ENCODE results near the gene FCGR3A.
A peak's percentile ranks its signal among the peaks of the same experiment; 100 is the strongest.
"Not testable (repeated sequence)": the region's sequence is repeated elsewhere in the genome, so short reads cannot be mapped to it uniquely, and the experiment has no call there.

FCGR3A gene

DNA sequence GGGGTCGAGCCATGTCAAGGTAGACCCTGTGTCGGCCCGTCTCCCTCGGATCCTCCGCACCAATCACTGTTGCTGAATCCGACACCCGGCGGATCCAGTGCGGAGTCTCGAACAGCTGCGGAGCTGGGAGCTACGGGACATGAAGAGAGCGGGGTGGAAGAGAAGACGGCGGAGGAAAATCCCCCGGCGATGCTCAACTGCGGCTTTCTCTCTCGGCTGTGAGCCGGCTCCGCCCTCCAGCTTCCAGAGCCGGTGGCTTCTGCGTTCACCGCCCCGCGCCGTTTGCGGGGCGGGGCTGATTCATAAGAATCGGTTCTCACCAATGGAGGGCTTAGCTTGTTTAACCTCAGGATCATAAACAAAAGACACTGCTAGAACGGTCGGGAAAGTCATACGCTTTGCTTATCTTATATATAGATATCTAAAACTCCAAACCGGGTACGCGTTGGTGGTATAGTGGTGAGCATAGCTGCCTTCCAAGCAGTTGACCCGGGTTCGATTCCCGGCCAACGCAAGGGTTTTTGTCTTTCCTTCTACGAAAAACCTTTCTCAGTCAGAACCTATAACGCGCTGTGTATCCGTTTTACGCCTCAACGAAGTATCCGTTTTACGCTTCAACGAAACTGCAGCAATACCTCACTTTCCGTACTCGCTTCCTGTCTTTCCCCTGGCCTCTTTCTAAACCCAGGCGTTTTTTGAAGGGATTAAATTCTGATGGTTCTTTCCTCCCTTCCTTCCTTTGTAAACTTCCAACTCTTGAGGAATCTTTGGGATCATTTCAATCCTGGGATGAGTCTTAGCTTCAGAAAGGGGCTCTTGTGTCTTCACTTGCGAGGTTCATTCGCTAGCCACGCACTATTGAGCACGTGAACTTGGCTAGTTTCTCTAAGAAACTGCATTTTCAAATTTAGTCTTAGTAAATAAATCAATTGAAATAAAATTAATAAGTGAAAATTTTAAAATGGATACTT is 18.7 kb downstream of the FCGR3A start:
- peak; percentile 78 to 84 for DNase-seq (ENCODE audit: low read depth in 2 of 2)

GRCh38 chr1:161530158-161530557 is 19.5 kb downstream of the FCGR3A start:
- DNase-seq (ENCODE audit: low read depth in 2 of 2): not testable (repeated sequence)

GRCh38 chr1:161529463-161530104 is 20.0 kb downstream of the FCGR3A start:
- DNase-seq (ENCODE audit: low read depth in 2 of 2): not testable (repeated sequence)

DNA sequence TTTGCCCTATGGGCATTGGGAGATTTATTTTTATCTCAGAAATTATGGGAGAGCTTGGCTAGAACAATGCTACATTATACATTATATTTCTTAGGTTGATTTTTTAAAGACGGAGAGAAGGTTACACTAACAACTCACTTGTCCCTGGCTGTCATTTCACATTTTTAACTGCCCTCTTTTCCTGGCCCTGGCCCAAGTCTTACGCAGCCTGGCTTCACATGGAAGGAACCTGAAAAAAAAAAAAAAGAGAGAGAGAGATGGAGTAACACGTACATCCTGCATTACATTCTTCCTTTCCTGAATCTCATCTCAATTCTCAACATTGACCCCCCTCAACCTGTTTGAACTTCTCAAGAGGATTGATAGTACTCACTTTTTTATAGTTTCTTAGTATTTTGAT is 21.1 kb downstream of the FCGR3A start:
- not testable (repeated sequence) for DNase-seq (ENCODE audit: low read depth in 2 of 2)

DNA sequence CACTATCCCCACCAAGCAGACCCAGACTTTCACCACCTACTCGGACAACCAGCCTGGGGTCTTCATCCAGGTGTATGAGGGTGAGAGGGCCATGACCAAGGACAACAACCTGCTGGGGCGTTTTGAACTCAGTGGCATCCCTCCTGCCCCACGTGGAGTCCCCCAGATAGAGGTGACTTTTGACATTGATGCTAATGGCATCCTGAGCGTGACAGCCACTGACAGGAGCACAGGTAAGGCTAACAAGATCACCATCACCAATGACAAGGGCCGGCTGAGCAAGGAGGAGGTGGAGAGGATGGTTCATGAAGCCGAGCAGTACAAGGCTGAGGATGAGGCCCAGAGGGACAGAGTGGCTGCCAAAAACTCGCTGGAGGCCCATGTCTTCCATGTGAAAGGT is 23.7 kb downstream of the FCGR3A start:
- DNase-seq (ENCODE audit: low read depth in 2 of 2): not testable (repeated sequence)

GRCh38 chr1:161525321-161525720 is 24.3 kb downstream of the FCGR3A start:
- not testable (repeated sequence) for DNase-seq (ENCODE audit: low read depth in 2 of 2)

DNA sequence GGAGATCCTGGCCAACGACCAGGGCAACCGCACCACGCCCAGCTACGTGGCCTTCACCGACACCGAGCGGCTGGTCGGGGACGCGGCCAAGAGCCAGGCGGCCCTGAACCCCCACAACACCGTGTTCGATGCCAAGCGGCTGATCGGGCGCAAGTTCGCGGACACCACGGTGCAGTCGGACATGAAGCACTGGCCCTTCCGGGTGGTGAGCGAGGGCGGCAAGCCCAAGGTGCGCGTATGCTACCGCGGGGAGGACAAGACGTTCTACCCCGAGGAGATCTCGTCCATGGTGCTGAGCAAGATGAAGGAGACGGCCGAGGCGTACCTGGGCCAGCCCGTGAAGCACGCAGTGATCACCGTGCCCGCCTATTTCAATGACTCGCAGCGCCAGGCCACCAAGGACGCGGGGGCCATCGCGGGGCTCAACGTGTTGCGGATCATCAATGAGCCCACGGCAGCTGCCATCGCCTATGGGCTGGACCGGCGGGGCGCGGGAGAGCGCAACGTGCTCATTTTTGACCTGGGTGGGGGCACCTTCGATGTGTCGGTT is 24.8 kb downstream of the FCGR3A start:
- not testable (repeated sequence) for DNase-seq (ENCODE audit: low read depth in 2 of 2)

DNA sequence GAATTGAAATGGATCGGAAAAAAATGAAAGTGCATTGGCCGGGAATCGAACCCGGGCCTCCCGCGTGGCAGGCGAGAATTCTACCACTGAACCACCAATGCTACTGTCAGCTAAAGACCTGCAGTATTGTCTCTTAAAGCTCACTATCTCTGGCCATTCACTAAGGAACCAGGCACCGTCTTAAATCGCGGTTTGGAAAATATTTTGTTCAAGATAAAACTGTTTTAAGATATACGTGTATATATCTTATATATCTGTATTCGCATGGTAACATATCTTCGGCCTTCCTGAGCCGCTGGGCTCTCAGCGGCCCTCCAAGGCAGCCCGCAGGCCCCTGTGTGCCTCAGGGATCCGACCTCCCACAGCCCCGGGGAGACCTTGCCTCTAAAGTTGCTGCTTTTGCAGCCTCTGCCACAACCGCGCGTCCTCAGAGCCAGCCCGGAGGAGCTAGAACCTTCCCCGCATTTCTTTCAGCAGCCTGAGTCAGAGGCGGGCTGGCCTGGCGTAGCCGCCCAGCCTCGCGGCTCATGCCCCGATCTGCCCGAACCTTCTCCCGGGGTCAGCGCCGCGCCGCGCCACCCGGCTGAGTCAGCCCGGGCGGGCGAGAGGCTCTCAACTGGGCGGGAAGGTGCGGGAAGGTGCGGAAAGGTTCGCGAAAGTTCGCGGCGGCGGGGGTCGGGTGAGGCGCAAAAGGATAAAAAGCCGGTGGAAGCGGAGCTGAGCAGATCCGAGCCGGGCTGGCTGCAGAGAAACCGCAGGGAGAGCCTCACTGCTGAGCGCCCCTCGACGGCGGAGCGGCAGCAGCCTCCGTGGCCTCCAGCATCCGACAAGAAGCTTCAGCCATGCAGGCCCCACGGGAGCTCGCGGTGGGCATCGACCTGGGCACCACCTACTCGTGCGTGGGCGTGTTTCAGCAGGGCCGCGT is 25.5 kb downstream of the FCGR3A start, which contains the start of gene HSPA6:
Gene HSPA6, plus strand, starts transcription at position 724 of the 925 bp plus-strand sequence. Its CDS starts 119 bp downstream, at position 843.
- peak in 1 of 2 experiments; percentile 36 for DNase-seq (ENCODE audit: low read depth in 2 of 2)

DNA sequence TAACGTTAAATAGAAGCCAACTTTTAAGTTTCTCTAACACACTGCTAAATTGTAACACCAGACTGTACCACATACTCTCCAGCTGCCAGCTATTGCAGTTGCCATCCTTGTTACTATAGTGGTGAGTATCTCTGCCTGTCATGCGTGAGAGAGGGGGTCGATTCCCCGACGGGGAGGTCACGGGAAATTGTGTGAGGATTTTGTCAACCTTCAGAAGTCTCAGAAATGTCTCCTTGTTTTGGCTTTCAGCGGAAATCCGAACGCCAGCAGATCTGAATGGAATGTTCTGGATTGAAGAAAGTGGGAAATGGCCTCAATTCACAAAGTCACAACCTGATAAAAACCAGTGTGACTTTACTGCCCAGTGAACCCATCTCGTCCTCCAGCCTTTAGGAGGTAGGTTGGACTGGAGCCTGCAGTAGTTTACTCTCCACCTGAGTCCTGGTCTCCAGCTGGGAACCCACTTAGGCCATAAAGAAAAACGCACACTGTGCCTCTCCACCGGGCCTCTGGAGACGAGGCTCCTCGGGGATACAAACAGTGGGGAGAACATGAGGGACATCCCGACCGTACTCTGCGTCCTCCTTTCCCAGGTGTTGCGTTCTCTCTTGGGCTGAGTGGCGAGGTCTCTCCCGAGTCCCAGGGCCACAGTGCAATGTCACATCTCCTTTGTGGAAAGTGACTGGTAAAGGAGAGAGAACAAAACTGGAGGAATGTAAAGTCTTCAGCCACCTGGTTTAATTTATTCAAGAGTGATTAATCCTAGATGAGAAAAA is 26.4 kb downstream of the FCGR3A start:
- not testable (repeated sequence) for DNase-seq (ENCODE audit: low read depth in 2 of 2)

DNA sequence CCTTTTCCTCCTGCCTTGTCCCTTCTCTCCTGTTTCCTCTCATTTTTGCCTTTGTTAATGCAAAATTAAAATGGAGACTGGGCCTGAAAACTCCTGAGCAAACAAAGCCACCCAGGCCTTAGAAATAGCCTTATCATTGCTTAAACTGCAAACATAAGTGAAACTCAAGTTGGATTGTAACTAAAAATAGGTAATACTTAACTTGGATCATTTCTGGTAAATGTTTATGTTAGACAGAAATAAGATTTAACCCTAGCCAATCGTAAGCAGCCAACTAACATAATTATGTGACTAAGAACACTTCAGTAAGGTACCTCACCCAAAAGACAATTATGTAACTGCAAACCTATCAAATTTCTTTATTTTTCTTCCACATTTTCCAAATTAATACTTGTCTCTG is 35.7 kb downstream of the FCGR3A start:
- DNase-seq (ENCODE audit: low read depth in 2 of 2): not testable (repeated sequence)

- DNase-seq (ENCODE audit: low read depth in 2 of 2): not testable (repeated sequence)
Observed at GRCh38 chr1:161513448-161513780, 36.2 kb downstream of the FCGR3A start.

DNA sequence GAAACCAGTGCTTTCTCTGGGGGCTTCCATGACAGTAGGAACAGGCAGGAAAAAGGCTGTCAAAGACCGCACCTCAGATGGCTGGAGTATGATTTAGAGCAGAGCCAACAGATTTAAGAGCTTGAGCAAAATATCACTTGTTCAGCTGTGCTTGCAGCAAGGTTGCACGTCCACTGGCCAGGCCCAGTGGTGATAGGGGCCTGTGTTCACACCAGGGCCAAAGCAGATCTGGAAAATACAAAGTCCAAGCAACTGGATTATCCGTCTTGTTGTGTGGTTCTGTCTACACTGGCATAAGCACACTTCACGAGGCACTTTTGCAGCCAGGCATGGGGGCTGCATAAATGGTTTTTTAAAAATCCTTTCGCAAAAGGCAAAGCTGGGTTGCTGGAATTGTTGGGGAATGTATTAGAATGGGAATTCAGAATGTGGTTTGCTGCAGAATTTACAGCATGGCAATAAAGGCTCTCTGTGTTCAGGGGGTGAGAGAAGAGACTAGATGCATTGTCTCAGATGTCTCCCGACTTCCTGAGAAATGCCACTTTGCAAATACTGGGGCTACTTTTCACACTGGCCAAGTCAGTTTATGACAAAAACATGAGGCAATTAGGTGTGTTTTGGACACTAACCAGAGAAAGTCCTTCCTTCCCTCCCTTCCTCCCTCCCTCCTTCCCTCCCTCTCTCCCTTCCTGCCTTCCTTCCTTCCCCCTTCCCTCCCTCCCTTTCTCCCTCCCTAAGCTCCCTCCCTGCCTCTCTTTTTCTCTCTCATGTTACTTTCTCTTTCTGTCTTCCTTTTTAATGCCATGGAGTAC is 36.8 kb downstream of the FCGR3A start:
- not testable (repeated sequence) for DNase-seq (ENCODE audit: low read depth in 2 of 2)

DNA sequence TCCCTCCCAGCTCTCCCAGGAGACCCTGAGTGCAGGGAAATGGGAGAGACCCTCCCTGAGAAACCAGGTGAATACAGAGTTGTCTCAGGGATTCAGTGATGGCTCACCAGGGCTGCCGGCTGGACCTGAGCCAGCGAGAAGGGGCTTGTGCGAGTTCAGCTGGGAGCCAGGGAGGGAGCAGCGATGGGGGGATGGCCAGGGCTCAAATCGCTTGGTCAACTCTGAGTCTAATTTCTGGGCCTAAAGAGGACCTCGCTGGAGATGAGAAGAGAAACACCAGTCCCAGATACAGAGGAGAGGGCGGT is 37.9 kb downstream of the FCGR3A start:
- DNase-seq (ENCODE audit: low read depth in 2 of 2): no peak

DNA sequence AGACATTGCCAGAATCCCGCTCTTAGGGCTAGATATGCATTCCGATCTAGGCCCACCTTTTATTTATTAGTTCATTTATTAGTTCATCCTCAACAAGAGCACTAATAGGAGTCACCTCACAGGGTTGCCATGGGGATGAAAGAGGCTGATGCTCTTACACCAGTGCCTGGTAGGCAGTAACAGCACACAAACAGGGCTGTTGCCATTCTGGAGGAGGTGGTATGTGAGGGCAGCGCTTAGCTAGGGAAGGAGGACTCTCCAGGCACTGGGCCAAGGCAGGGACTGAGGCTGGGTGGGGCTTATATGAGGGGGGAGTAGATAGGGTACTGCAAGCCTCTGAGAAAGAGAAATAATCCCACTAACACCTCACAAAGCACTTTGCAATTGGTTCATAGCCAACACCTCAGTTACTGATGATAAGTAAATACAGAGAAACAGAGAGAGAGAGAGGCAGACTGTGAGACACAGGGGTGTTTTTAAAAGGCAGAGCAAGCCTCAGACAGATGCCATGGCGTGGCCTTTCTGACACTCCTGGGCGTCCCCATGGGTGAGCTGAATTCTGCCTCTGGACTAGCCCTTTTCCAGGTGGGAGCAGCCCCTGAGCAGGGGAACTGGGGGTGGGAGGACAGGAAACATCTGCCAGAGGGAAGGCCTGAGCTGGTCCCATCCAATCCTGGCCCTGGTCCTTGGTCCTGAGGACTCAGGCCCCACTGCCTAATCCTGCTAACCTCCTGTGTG is 38.4 kb downstream of the FCGR3A start:
- no peak for DNase-seq (ENCODE audit: low read depth in 2 of 2)

GRCh38 chr1:161510477-161510876 is 39.1 kb downstream of the FCGR3A start:
- no peak for DNase-seq (ENCODE audit: low read depth in 2 of 2)

DNA sequence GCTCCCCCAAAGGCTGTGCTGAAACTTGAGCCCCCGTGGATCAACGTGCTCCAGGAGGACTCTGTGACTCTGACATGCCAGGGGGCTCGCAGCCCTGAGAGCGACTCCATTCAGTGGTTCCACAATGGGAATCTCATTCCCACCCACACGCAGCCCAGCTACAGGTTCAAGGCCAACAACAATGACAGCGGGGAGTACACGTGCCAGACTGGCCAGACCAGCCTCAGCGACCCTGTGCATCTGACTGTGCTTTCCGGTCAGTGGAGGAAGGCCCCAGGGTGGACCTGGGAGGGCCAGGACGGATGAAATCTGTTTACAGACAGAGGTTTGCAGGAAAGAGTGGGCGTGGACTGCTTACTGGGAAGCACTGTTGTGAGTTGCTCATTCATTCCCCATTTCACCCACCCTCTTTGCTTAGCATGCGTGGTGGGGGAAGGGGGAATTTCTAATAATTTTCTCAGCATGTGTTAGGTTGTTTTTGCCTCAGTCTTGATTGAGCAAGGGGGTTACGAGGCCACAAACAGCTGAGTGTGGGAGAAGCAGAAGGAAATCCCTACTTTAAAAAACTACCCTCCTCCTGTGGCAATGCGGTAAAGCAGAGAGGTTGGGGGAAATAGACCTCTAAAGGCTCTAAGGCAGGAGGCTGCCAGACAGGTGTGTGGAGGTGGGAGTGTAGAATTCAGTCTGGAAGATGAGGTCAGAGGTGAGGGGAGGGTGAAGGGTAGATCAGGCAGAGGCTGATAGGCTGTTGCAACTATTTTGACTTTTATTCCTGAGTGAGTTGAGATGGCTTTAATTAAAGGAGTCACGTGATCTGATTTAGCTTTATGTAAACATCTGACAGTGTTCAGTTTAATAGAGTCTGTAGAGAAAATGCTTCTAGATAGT is 43.0 kb downstream of the FCGR3A start:
- no peak for DNase-seq (ENCODE audit: low read depth in 2 of 2)

GRCh38 chr1:161505686-161506085 is 43.9 kb downstream of the FCGR3A start:
- no peak for DNase-seq (ENCODE audit: low read depth in 2 of 2)

DNA sequence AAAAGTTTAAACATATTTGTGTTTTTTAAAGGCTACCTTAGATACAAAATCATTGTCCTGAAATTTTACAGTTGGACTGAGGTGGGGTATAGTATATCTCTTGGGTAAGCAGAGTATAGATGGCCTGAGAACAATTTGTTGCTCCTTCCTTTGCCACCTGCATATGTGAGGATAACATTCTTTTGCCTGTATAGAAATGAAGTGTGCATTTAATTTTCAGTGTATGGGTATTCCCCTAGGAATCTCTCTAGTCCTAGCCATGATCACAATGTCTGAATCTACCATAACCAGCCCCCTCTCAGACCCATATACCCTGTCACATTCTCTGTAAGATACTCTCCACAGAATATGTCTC is 46.2 kb downstream of the FCGR3A start:
- DNase-seq (ENCODE audit: low read depth in 2 of 2): no peak

Data from fibroblast of skin of left biceps (primary cell).